ENCODE measurements around the gene MFF.

The MFF gene

GRCh38 chr2:227406177-227407031 lies 81.4 kb downstream of the MFF start:
- no peak for DNase-seq (ENCODE audit: low read depth in 2 of 2)

Measured in stimulated activated CD4-positive, alpha-beta T cell treated with anti-CD3 and anti-CD28 coated beads, Interleukin-1b, Interleukin-23, amount 100 ng/mL, for 1 hour (primary cell).